GM21723 (cell line): ENCODE measurements around the gene TNRC6C.

Experiments used
- ATAC-seq: cut with Tn5 transposase; IDR thresholded peaks from one replicate; pipeline ENCODE4 v1.9.1; 2021; ENCODE audit warnings: mild to moderate bottlenecking, moderate library complexity; ENCODE audit not compliant: unreplicated experiment

Gene TNRC6C

DNA sequence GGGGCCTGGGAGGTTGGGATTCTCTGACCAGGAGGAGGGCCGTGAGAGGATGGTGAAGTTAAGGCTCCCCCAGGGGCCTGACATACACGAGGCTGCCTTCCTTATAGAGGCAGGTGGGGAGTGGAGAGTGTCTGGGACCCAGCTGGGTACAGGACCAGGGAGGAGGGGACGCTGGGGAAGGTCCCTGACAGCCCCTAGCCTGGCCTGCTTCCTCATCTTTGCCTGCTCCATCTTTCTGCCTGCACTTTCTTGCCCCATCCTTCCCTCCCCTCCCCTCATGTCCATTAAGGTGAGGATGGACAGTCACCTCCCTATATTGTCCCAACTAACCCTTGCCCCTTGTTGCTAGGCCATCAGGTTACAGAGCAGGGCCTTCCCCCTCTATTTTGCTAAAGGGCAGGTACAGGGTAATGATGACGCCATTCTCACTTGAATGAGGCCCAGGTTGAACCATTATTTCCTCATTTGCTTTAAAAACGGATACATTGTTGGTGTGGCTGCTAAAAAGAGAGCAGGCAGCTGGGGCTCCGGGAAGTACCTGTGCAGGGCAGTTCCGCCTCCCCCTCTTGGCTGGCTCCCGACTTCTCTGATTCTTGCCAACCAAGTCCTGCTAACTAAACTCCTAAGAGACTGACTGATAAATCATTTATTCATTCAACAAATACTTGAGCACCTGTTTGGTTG lies 189.0 kb downstream of the TNRC6C start:
- peak; percentile 44 for ATAC-seq

- ATAC-seq = no peak
These were observed 189.9 kb downstream of the TNRC6C start for GRCh38 chr17:78148286-78149016.

GRCh38 chr17:78151514-78152008 lies 193.1 kb downstream of the TNRC6C start:
- ATAC-seq = no peak

DNA sequence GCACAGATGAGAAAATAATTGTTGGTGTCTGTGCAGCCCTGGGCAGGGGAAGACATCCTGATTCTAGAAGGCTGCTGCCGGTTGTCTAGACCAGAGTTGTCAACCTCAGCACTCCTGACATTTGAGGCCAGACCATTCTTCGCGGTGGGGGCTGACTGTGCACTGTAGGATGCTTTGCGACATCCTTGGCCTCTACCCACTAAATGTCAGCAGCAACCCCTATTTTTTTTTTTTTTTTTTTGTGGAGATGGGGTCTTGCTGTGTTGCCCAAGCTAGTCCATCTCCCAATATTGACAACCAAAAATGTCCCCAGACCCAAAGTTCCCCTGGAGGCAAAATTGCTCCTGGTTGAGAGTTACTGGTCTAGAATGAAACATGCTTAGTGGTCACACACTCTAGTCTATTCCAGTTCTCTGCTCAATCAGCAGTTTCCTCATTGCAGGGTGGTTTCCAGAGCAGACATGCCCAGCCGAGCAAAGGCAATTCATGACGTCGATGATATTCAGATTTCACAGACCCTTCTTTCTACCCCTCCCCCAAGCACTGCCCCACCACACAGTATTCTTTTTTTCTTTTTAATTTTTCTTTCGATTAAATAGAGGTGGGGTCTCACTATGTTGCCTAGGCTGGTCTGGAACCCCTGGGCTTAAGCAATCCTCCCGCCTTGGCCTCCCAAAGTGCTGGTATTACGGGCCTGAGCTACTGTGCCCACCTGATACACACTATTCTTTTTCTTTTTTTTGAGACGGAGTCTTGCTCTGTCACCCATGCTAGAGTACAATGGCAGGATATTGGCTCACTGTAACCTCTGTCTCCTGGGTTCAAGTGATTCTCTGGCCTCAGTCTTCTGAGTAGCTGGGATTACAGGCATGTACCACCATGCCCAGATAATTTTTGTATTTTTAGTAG lies 196.7 kb downstream of the TNRC6C start:
- ATAC-seq = peak; percentile 50
